Astrocyte (in vitro differentiated cells and primary cell): Measurements from ENCODE around the gene FUT4. TPM values are rescaled to one million over a fixed set of nuclear protein-coding genes. Genes with fewer than 3 reads are reported as not detected.

Experiments used
- DNase-seq: peaks from one replicate; pipeline ENCODE4 v3.0.0-alpha.2; 2010; ENCODE audit warnings: low read depth
- FAIRE-seq: peaks from 2 replicates; lab custom pipeline; 2011; peaks lifted over from hg19 to GRCh38; lab: Jason Lieb, UNC
- H2AFZ ChIP-seq: 2 replicates; pipeline ENCODE4 v1.6.0; 2012; ENCODE audit warnings: low read depth, low read length, inconsistent platforms
- H3K27ac ChIP-seq: 2 replicates; pipeline ENCODE4 v1.5.1; 2011; ENCODE audit warnings: low read depth, low read length, inconsistent platforms
- H3K27me3 ChIP-seq: 2 replicates; pipeline ENCODE4 v1.6.0; 2011; ENCODE audit warnings: low read length, inconsistent platforms; ENCODE audit not compliant: insufficient read depth
- H3K36me3 ChIP-seq: 2 replicates; pipeline ENCODE4 v1.5.1; 2011; ENCODE audit warnings: low read length, inconsistent platforms; ENCODE audit not compliant: insufficient read depth
- H3K4me1 ChIP-seq: 2 replicates; pipeline ENCODE4 v1.5.1; 2011; ENCODE audit warnings: low read length, inconsistent platforms; ENCODE audit not compliant: insufficient read depth
- H3K4me2 ChIP-seq: 2 replicates; pipeline ENCODE4 v1.6.0; 2012; ENCODE audit warnings: low read length, inconsistent platforms
- H3K4me3 ChIP-seq: 2 replicates; pipeline ENCODE4 v1.5.1; 2011; ENCODE audit warnings: low read depth, mild to moderate bottlenecking, low read length, inconsistent platforms; ENCODE audit not compliant: insufficient read depth
- H3K79me2 ChIP-seq: 2 replicates; pipeline ENCODE4 v1.6.0; 2012; ENCODE audit warnings: mild to moderate bottlenecking, low read length, inconsistent platforms; ENCODE audit not compliant: insufficient read depth
- H3K9ac ChIP-seq: 2 replicates; pipeline ENCODE4 v1.6.0; 2012; ENCODE audit warnings: mild to moderate bottlenecking, low read length, inconsistent platforms
- H3K9me3 ChIP-seq: 2 replicates; pipeline ENCODE4 v1.5.1; 2012; ENCODE audit warnings: low read depth, mild to moderate bottlenecking, low read length, inconsistent platforms; ENCODE audit not compliant: insufficient read depth
- H4K20me1 ChIP-seq: 2 replicates; pipeline ENCODE4 v1.6.0; 2012; ENCODE audit warnings: low read length, inconsistent platforms; ENCODE audit not compliant: insufficient read depth
- H3K27ac Mint-ChIP-seq: one replicate; pipeline ENCODE4 v1.8.0; 2021; ENCODE audit warnings: mild to moderate bottlenecking, mixed read lengths; ENCODE audit not compliant: unreplicated experiment
- H3K27me3 Mint-ChIP-seq: one replicate; pipeline ENCODE4 v1.8.0; 2021; ENCODE audit warnings: low read depth, mixed read lengths; ENCODE audit not compliant: unreplicated experiment
- H3K36me3 Mint-ChIP-seq: one replicate; pipeline ENCODE4 v1.8.0; 2021; ENCODE audit warnings: low read depth, mixed read lengths; ENCODE audit not compliant: unreplicated experiment
- H3K4me1 Mint-ChIP-seq: one replicate; pipeline ENCODE4 v1.8.0; 2021; ENCODE audit warnings: low read depth, mixed read lengths; ENCODE audit not compliant: unreplicated experiment
- H3K4me3 Mint-ChIP-seq: one replicate; pipeline ENCODE4 v1.8.0; 2021; ENCODE audit warnings: mild to moderate bottlenecking, moderate library complexity, mixed read lengths; ENCODE audit not compliant: unreplicated experiment
- H3K9me3 Mint-ChIP-seq: one replicate; pipeline ENCODE4 v1.8.0; 2021; ENCODE audit warnings: mild to moderate bottlenecking, mixed read lengths; ENCODE audit not compliant: unreplicated experiment
- EZH2 ChIP-seq: IDR thresholded peaks from 2 replicates; pipeline ENCODE4 v1.6.1; 2012; ENCODE audit warnings: mild to moderate bottlenecking, low read length, inconsistent platforms; ENCODE audit not compliant: insufficient read depth
- total RNA-seq: library from RNA; stranded (reverse); gene quantifications from 2 replicates; pipeline ENCODE4 v1.2.1, GENCODE V29; 2021
- TF ChIP-seq, protein P1 (sequence below): IDR thresholded peaks from 2 replicates; pipeline ENCODE4 v1.5.1; 2011; ENCODE audit warnings: low read depth, mild to moderate bottlenecking, inconsistent platforms, low read length, moderate library complexity; ENCODE audit not compliant: insufficient read depth

Gene FUT4
- total RNA-seq, 1 donor from 2014 or later, result 3.5 TPM

DNA sequence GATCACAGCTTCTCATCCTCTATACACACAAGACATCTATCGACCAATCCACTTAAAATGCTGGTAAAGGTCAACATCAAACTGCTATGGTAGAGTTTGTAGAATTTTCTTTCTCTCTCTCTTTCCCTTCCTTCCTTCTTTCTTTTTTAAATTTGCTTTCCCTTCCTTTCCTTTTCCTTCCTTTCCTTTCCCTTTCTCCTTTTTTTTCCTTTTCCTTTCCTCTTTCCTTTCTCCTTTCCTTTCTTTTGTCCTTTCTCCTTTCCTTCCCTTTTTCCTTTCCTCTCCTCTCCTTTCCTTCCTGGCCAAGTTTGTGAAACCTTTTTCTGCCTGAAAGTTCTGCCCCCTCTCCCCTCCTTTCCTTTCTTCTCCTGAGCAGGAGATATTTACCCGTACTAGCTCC lies 28.3 kb upstream of the FUT4 start:
- no peak overlapping the region for H3K4me3 ChIP-seq
- H3K9ac ChIP-seq, result no peak overlapping the region
- H3K79me2 ChIP-seq, result no peaks in the 10 kb centered on the region
- DNase-seq (no peak), FAIRE-seq (no peak)
- no peak for TF ChIP-seq EZH2
- TF ChIP-seq, protein P1, sequence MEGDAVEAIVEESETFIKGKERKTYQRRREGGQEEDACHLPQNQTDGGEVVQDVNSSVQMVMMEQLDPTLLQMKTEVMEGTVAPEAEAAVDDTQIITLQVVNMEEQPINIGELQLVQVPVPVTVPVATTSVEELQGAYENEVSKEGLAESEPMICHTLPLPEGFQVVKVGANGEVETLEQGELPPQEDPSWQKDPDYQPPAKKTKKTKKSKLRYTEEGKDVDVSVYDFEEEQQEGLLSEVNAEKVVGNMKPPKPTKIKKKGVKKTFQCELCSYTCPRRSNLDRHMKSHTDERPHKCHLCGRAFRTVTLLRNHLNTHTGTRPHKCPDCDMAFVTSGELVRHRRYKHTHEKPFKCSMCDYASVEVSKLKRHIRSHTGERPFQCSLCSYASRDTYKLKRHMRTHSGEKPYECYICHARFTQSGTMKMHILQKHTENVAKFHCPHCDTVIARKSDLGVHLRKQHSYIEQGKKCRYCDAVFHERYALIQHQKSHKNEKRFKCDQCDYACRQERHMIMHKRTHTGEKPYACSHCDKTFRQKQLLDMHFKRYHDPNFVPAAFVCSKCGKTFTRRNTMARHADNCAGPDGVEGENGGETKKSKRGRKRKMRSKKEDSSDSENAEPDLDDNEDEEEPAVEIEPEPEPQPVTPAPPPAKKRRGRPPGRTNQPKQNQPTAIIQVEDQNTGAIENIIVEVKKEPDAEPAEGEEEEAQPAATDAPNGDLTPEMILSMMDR, result no peak
- H2AFZ ChIP-seq, result no peak overlapping the region
- Mint-ChIP-seq H3K4me1 (no peaks in the 10 kb centered on the region), H3K36me3 (no peaks in the 10 kb centered on the region), H3K9me3 (peaks cover 3% of the 10 kb centered on the region), H3K27me3 (peaks cover 6% of the 10 kb centered on the region), H3K4me3 (no peak overlapping the region), H3K27ac (no peak overlapping the region)
- no peaks in the 10 kb centered on the region for H4K20me1 ChIP-seq
- H3K27ac ChIP-seq, result no peak overlapping the region
- no peak overlapping the region for H3K4me2 ChIP-seq
- H3K36me3 ChIP-seq, result no peaks in the 10 kb centered on the region
- peaks cover 12% of the 10 kb centered on the region for H3K27me3 ChIP-seq
- no peaks in the 10 kb centered on the region for H3K4me1 ChIP-seq
- H3K9me3 ChIP-seq, result no peaks in the 10 kb centered on the region

DNA sequence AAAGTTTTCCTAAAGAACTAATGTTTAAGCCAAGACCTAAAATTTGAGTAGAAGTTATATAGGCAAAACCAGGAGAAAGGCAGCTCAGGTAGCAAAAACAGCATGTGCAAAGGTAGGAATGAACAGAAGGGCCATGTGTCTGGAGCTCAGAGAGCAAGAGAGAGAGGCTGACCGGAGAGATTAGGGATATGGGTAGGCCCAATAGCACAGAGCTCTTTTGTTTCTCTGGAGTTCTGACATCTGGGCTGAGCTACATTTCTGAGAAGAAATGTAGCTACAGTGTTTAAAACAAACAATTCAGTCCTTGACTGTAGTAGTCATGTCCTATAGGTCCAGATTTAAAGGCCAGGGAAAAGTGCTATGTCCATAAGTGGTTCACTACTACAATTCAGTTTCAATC lies 27.0 kb upstream of the FUT4 start:
- Histone ChIP-seq H3K27ac (no peak overlapping the region), H3K9ac (no peak overlapping the region), H3K4me3 (no peak overlapping the region), H3K9me3 (no peaks in the 10 kb centered on the region), H2AFZ (no peak overlapping the region), H3K79me2 (no peaks in the 10 kb centered on the region), H3K36me3 (no peaks in the 10 kb centered on the region), H3K4me1 (no peaks in the 10 kb centered on the region), H3K27me3 (peaks cover 12% of the 10 kb centered on the region), H3K4me2 (no peak overlapping the region), H4K20me1 (no peaks in the 10 kb centered on the region)
- Mint-ChIP-seq H3K27ac (no peak overlapping the region), H3K4me1 (no peaks in the 10 kb centered on the region), H3K9me3 (peaks cover 3% of the 10 kb centered on the region), H3K27me3 (peaks cover 6% of the 10 kb centered on the region), H3K4me3 (no peak overlapping the region), H3K36me3 (no peaks in the 10 kb centered on the region)
- FAIRE-seq (no peak), DNase-seq (no peak)
- no peak for TF ChIP-seq EZH2
- TF ChIP-seq, protein P1, result no peak

DNA sequence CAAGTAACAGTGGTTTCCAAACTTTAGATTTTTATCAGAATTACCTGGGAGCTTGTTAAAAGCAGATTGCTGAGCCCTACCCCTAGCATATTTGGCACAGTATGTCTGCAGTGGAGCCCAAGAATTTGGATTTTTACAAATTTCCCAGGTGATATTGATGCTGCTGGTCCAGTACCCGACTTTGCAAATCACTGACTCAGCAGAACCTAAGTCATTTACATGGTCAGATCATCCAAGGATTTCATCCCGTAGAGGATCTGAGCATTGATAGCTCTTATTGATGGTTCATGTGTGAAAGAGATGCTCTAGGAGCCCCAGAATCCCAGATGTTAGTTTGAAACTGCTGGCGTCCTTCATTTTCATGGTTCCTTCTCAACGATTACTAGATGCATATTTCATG lies 25.4 kb upstream of the FUT4 start:
- Histone ChIP-seq H2AFZ (no peak overlapping the region), H3K4me3 (no peak overlapping the region), H4K20me1 (no peaks in the 10 kb centered on the region), H3K36me3 (no peaks in the 10 kb centered on the region), H3K4me2 (no peak overlapping the region), H3K9ac (no peak overlapping the region), H3K27ac (no peak overlapping the region), H3K9me3 (no peaks in the 10 kb centered on the region), H3K79me2 (no peaks in the 10 kb centered on the region), H3K4me1 (no peaks in the 10 kb centered on the region), H3K27me3 (peaks cover 12% of the 10 kb centered on the region)
- H3K4me3 Mint-ChIP-seq, result no peak overlapping the region
- no peaks in the 10 kb centered on the region for H3K4me1 Mint-ChIP-seq
- peaks cover 2% of the 10 kb centered on the region for H3K27me3 Mint-ChIP-seq
- H3K27ac Mint-ChIP-seq, result no peak overlapping the region
- TF ChIP-seq EZH2, result no peak
- TF ChIP-seq, protein P1, result no peak
- no peaks in the 10 kb centered on the region for H3K9me3 Mint-ChIP-seq
- DNase-seq, result no peak
- no peaks in the 10 kb centered on the region for H3K36me3 Mint-ChIP-seq
- no peak for FAIRE-seq
